GM19238 (cell line): ENCODE measurements around the gene CEP192.
"Not testable (repeated sequence)": the region's sequence is repeated elsewhere in the genome, so short reads cannot be mapped to it uniquely, and the experiment has no call there.

Experiments
- DNase-seq: peaks from one replicate; pipeline ENCODE4 v3.0.0; 2011; ENCODE audit warnings: low spot score; ENCODE audit not compliant: insufficient read length

CEP192 gene

GRCh38 chr18:13032173-13032572 is 41.0 kb downstream of the CEP192 start:
- no peak for DNase-seq

GRCh38 chr18:13035249-13035914 is 44.2 kb downstream of the CEP192 start:
- DNase-seq, result no peak

GRCh38 chr18:13036622-13037320 is 45.6 kb downstream of the CEP192 start:
- no peak for DNase-seq

GRCh38 chr18:13039806-13040205 is 48.6 kb downstream of the CEP192 start:
- no peak for DNase-seq

- no peak for DNase-seq
Observed at GRCh38 chr18:13043066-13043465, 51.9 kb downstream of the CEP192 start.

GRCh38 chr18:13048061-13048595 is 57.0 kb downstream of the CEP192 start:
- no peak for DNase-seq

GRCh38 chr18:13051159-13051558 is 60.0 kb downstream of the CEP192 start:
- no peak for DNase-seq

- DNase-seq, result peak; percentile 27
Observed at GRCh38 chr18:13051950-13052349, 60.8 kb downstream of the CEP192 start.

- no peak for DNase-seq
Observed at GRCh38 chr18:13054336-13054735, 63.2 kb downstream of the CEP192 start.

- DNase-seq, result no peak
Observed at GRCh38 chr18:13061630-13062189, 70.5 kb downstream of the CEP192 start.

- no peak for DNase-seq
Observed at GRCh38 chr18:13067124-13067523, 76.0 kb downstream of the CEP192 start.

GRCh38 chr18:13067966-13068365 is 76.8 kb downstream of the CEP192 start:
- DNase-seq, result no peak

- no peak for DNase-seq
Observed at GRCh38 chr18:13070460-13070859, 79.3 kb downstream of the CEP192 start.

- no peak for DNase-seq
Observed at GRCh38 chr18:13076886-13077285, 85.7 kb downstream of the CEP192 start.

GRCh38 chr18:13077473-13077872 is 86.3 kb downstream of the CEP192 start:
- DNase-seq, result no peak

GRCh38 chr18:13078065-13078464 is 86.9 kb downstream of the CEP192 start:
- not testable (repeated sequence) for DNase-seq

- DNase-seq, result no peak
Observed at GRCh38 chr18:13086906-13087305, 95.7 kb downstream of the CEP192 start.

GRCh38 chr18:13095466-13095865 is 104.3 kb downstream of the CEP192 start:
- no peak for DNase-seq

- DNase-seq, result no peak
Observed at GRCh38 chr18:13096232-13096631, 105.1 kb downstream of the CEP192 start.

GRCh38 chr18:13096719-13097118 is 105.6 kb downstream of the CEP192 start:
- no peak for DNase-seq

- not testable (repeated sequence) for DNase-seq
Observed at GRCh38 chr18:13098104-13098503, 106.9 kb downstream of the CEP192 start.

GRCh38 chr18:13099113-13099512 is 108.0 kb downstream of the CEP192 start:
- DNase-seq, result no peak
